ENCODE data around the gene ETNK1.

DNA sequence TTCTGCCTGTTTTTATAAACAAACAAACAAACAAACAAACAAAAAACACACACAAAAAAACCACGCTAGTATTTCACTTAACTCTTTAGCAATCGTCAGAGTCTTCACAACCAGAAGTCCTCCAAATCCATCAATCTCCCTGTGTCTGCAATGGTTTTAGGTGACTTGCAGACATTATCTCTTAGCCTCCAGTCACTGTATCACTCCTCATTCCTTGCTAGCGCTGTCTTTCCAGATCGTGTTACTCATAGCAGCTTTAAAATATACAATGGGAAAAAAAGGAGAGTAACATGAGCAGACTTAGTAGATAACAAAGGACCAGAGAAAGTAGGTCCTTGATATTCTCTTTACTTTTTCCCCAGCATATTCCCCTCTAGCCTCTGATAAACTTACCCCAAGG, 15.5 kb upstream of the ETNK1 start:
- TF ChIP-seq, protein P1, sequence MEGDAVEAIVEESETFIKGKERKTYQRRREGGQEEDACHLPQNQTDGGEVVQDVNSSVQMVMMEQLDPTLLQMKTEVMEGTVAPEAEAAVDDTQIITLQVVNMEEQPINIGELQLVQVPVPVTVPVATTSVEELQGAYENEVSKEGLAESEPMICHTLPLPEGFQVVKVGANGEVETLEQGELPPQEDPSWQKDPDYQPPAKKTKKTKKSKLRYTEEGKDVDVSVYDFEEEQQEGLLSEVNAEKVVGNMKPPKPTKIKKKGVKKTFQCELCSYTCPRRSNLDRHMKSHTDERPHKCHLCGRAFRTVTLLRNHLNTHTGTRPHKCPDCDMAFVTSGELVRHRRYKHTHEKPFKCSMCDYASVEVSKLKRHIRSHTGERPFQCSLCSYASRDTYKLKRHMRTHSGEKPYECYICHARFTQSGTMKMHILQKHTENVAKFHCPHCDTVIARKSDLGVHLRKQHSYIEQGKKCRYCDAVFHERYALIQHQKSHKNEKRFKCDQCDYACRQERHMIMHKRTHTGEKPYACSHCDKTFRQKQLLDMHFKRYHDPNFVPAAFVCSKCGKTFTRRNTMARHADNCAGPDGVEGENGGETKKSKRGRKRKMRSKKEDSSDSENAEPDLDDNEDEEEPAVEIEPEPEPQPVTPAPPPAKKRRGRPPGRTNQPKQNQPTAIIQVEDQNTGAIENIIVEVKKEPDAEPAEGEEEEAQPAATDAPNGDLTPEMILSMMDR (IDR thresholded peaks at IDR 0.05; ENCODE audit: low read depth, low read length, poor library complexity, severe bottlenecking) = no peak
- no peak for TF ChIP-seq EZH2phosphoT487 (IDR thresholded peaks at IDR 0.05; ENCODE audit: borderline replicate concordance, low read length)
